ENCODE results near the gene ENAH.
"Not testable (repeated sequence)": the region's sequence is repeated elsewhere in the genome, so short reads cannot be mapped to it uniquely, and the experiment has no call there.

The ENAH gene

GRCh38 chr1:225652729-225653462 is at the start of gene ENAH:
ENAH (minus strand) TSS chr1:225653123; CDS start chr1:225652690, 433 bp downstream.
- no peaks in the 10 kb centered on the region for H3K9me3 Mint-ChIP-seq
- H3K4me1 Mint-ChIP-seq, result peaks cover 12% of the 10 kb centered on the region
- H3K27ac Mint-ChIP-seq, result no peak within 1 kb of the TSS
- DNase-seq, result peak; percentile 50
- ATAC-seq, result peak; percentile 78
- peaks cover 48% of the 10 kb centered on the region for H3K27me3 Mint-ChIP-seq
- H3K36me3 Mint-ChIP-seq (ENCODE audit: low read depth), result no peaks in the 10 kb centered on the region
- H3K4me3 Mint-ChIP-seq, result peak within 1 kb of the TSS; percentile 79

DNA sequence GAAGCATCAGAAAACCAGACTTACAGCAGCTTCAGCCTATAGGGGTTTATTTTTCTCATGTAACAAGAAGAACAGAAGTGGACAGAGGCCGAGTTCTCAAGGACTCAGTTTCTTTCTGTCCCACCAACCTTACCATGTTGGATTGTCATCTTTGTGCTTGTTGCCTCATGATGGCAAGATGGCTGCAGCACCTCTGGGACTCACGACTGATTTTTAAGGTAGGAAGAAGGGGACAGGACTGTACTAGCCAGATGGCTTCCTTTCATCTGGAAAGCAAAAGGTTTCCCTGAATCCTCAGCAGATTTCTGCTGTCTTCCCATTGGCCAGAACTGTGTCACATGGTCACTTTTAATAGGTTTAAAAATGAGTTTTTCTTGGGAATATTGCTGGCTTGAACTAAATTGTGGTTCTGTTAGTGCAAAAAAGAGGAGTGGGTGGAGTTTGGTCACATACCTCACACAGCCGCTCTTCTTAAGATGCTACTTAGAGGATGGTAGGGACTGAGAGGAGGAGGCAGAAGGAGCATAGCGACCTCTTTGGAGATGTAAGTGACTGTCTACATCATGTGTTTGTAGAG is 48.1 kb upstream of the ENAH start:
- H3K27ac Mint-ChIP-seq, result no peak overlapping the region

GRCh38 chr1:225700164-225700821 is 47.4 kb upstream of the ENAH start:
- Mint-ChIP-seq H3K36me3 (ENCODE audit: low read depth) (no peaks in the 10 kb centered on the region), H3K9me3 (no peaks in the 10 kb centered on the region), H3K27me3 (no peaks in the 10 kb centered on the region), H3K4me1 (no peaks in the 10 kb centered on the region), H3K27ac (no peak overlapping the region), H3K4me3 (no peak overlapping the region)
- ATAC-seq (no peak), DNase-seq (no peak)

More for the DNA sequence above, 48.1 kb upstream of the ENAH start:
- no peaks in the 10 kb centered on the region for H3K4me1 Mint-ChIP-seq
- no peaks in the 10 kb centered on the region for H3K9me3 Mint-ChIP-seq
- H3K36me3 Mint-ChIP-seq (ENCODE audit: low read depth), result no peaks in the 10 kb centered on the region
- H3K4me3 Mint-ChIP-seq, result no peak overlapping the region
- DNase-seq (no peak), ATAC-seq (no peak)
- H3K27me3 Mint-ChIP-seq, result no peaks in the 10 kb centered on the region

GRCh38 chr1:225699336-225699735 is 46.4 kb upstream of the ENAH start:
- H3K4me1 Mint-ChIP-seq, result no peaks in the 10 kb centered on the region
- no peaks in the 10 kb centered on the region for H3K27me3 Mint-ChIP-seq
- no peaks in the 10 kb centered on the region for H3K9me3 Mint-ChIP-seq
- ATAC-seq (no peak), DNase-seq (no peak)
- H3K36me3 Mint-ChIP-seq (ENCODE audit: low read depth), result no peaks in the 10 kb centered on the region
- no peak overlapping the region for H3K4me3 Mint-ChIP-seq
- no peak overlapping the region for H3K27ac Mint-ChIP-seq

- not testable (repeated sequence) for H3K4me3 Mint-ChIP-seq; H3K9me3 Mint-ChIP-seq; H3K36me3 Mint-ChIP-seq (ENCODE audit: low read depth); H3K4me1 Mint-ChIP-seq; ATAC-seq; H3K27ac Mint-ChIP-seq; H3K27me3 Mint-ChIP-seq; DNase-seq
Observed at GRCh38 chr1:225698194-225698593, 45.3 kb upstream of the ENAH start.

DNA sequence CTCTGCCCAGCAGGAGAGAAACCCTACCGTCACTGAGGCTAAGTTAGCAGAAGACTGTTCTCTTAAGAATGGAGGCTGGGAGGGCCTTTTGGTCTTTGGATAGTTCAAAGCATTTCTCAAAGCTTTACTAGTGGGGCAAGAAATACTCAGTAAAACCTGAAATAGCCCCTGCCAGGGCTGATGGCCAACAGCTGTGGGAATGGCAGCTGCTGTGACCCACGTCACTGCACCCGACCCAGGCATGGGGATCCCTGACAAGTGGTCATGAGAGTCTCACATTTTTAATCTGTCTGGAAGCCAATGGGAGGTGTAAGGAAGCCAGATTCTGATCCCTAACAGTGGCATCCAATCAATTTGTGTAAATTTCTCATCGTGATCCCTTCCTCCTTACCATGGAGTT is 44.5 kb upstream of the ENAH start:
- no peak for ATAC-seq
- no peak overlapping the region for H3K27ac Mint-ChIP-seq
- H3K4me3 Mint-ChIP-seq, result no peak overlapping the region
- no peaks in the 10 kb centered on the region for H3K36me3 Mint-ChIP-seq (ENCODE audit: low read depth)
- no peak for DNase-seq
- H3K9me3 Mint-ChIP-seq, result no peaks in the 10 kb centered on the region
- no peaks in the 10 kb centered on the region for H3K27me3 Mint-ChIP-seq
- H3K4me1 Mint-ChIP-seq, result no peaks in the 10 kb centered on the region

GRCh38 chr1:225695578-225696337 is 42.8 kb upstream of the ENAH start:
- ATAC-seq (no peak), DNase-seq (no peak)
- H3K27me3 Mint-ChIP-seq, result no peaks in the 10 kb centered on the region
- no peaks in the 10 kb centered on the region for H3K9me3 Mint-ChIP-seq
- H3K4me3 Mint-ChIP-seq, result no peak overlapping the region
- no peaks in the 10 kb centered on the region for H3K4me1 Mint-ChIP-seq
- H3K36me3 Mint-ChIP-seq (ENCODE audit: low read depth), result no peaks in the 10 kb centered on the region
- no peak overlapping the region for H3K27ac Mint-ChIP-seq

GRCh38 chr1:225694151-225694603 is 41.3 kb upstream of the ENAH start:
- no peak overlapping the region for H3K4me3 Mint-ChIP-seq
- no peak for DNase-seq
- ATAC-seq, result no peak
- H3K36me3 Mint-ChIP-seq (ENCODE audit: low read depth), result no peaks in the 10 kb centered on the region
- no peak overlapping the region for H3K27ac Mint-ChIP-seq
- H3K9me3 Mint-ChIP-seq, result no peaks in the 10 kb centered on the region
- H3K27me3 Mint-ChIP-seq, result no peaks in the 10 kb centered on the region
- H3K4me1 Mint-ChIP-seq, result no peaks in the 10 kb centered on the region

- DNase-seq; H3K27ac Mint-ChIP-seq; H3K4me3 Mint-ChIP-seq; H3K9me3 Mint-ChIP-seq; ATAC-seq; H3K27me3 Mint-ChIP-seq; H3K4me1 Mint-ChIP-seq; H3K36me3 Mint-ChIP-seq (ENCODE audit: low read depth): not testable (repeated sequence)
Observed at GRCh38 chr1:225693697-225694096, 40.8 kb upstream of the ENAH start.

- no peak overlapping the region for H3K27ac Mint-ChIP-seq
- ATAC-seq (no peak), DNase-seq (no peak)
- no peak overlapping the region for H3K4me3 Mint-ChIP-seq
- H3K9me3 Mint-ChIP-seq, result no peaks in the 10 kb centered on the region
- peaks cover 2% of the 10 kb centered on the region for H3K4me1 Mint-ChIP-seq
- H3K36me3 Mint-ChIP-seq (ENCODE audit: low read depth), result no peaks in the 10 kb centered on the region
- H3K27me3 Mint-ChIP-seq, result no peaks in the 10 kb centered on the region
Observed at GRCh38 chr1:225693085-225693696, 40.3 kb upstream of the ENAH start.

- Mint-ChIP-seq H3K27ac (no peak overlapping the region), H3K36me3 (ENCODE audit: low read depth) (no peaks in the 10 kb centered on the region), H3K9me3 (no peaks in the 10 kb centered on the region), H3K4me1 (peaks cover 2% of the 10 kb centered on the region), H3K4me3 (no peak overlapping the region), H3K27me3 (no peaks in the 10 kb centered on the region)
- no peak for ATAC-seq
- no peak for DNase-seq
Observed at GRCh38 chr1:225692517-225692879, 39.6 kb upstream of the ENAH start.

GRCh38 chr1:225691861-225692516 is 39.1 kb upstream of the ENAH start:
- H3K27me3 Mint-ChIP-seq, result no peaks in the 10 kb centered on the region
- no peak for DNase-seq
- peaks cover 2% of the 10 kb centered on the region for H3K4me1 Mint-ChIP-seq

GRCh38 chr1:225691377-225691776 is 38.5 kb upstream of the ENAH start:
- Mint-ChIP-seq H3K27ac (no peak overlapping the region), H3K4me1 (peaks cover 2% of the 10 kb centered on the region), H3K27me3 (no peaks in the 10 kb centered on the region), H3K36me3 (ENCODE audit: low read depth) (no peaks in the 10 kb centered on the region), H3K9me3 (no peaks in the 10 kb centered on the region), H3K4me3 (no peak overlapping the region)
- no peak for ATAC-seq
- no peak for DNase-seq

More at GRCh38 chr1:225691861-225692516, 39.1 kb upstream of the ENAH start:
- ATAC-seq, result no peak
- Mint-ChIP-seq H3K4me3 (no peak overlapping the region), H3K27ac (no peak overlapping the region), H3K9me3 (no peaks in the 10 kb centered on the region), H3K36me3 (ENCODE audit: low read depth) (no peaks in the 10 kb centered on the region)

Measured in activated naive CD8-positive, alpha-beta T cell treated with anti-CD3 and anti-CD28 coated beads, Interleukin-2, amount 50 U/mL, for 24 hours (primary cell).